ENCODE measurements around the gene IGFBP5.

Gene IGFBP5

GRCh38 chr2:216687111-216687510, 8.2 kb downstream of the IGFBP5 start:
- no peak for ATAC-seq

DNA sequence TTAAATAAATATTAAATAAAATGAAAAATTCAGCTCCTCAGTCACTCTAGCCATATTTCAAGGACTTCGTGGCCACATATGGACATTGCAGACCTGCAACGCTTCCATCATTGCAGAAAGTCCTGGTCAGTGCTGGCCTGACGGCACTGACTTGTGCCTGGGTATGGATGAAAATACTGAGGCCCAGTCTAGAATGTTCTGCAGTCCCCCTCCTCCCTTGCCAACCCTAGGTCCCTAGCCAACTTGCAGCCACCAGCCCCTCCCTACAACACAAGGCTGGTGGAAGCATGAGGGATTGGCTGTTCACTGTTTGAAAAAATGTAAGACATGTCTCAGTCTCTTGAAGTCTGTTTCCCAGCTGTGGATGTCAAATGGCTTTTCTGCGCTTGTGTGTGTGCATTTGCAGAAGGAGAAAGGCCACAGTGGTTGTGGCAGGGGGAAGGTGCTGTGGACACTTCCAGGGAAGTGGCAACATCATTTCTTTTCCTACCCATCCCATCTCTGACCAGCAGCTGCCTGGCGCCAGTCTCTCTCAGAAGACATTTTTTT, 9.9 kb downstream of the IGFBP5 start:
- no peak for ATAC-seq

GRCh38 chr2:216683846-216684245, 11.5 kb downstream of the IGFBP5 start:
- ATAC-seq, result no peak

DNA sequence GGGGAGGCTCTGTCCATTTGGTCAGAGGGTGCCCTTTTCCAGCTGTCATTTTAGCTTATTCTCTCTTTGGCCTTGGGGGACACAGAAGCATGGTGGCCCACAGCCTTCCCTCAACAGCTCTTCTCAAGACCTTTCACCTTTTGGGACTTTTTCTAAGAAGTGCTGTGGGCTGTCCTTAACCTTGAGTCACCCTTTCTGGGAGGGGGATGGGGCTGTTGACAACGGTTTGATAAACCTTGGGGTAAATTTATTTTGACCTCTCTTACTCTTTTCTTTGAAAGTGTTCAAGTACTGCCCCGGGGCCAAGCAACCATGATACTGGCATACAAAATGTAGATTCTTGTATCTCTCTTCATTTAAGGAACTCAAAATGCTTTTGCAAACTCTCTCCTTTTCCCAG, 13.7 kb downstream of the IGFBP5 start:
- ATAC-seq, result no peak

GRCh38 chr2:216680951-216681629, 14.3 kb downstream of the IGFBP5 start:
- no peak for ATAC-seq

GRCh38 chr2:216679658-216680024, 15.7 kb downstream of the IGFBP5 start:
- no peak for ATAC-seq

DNA sequence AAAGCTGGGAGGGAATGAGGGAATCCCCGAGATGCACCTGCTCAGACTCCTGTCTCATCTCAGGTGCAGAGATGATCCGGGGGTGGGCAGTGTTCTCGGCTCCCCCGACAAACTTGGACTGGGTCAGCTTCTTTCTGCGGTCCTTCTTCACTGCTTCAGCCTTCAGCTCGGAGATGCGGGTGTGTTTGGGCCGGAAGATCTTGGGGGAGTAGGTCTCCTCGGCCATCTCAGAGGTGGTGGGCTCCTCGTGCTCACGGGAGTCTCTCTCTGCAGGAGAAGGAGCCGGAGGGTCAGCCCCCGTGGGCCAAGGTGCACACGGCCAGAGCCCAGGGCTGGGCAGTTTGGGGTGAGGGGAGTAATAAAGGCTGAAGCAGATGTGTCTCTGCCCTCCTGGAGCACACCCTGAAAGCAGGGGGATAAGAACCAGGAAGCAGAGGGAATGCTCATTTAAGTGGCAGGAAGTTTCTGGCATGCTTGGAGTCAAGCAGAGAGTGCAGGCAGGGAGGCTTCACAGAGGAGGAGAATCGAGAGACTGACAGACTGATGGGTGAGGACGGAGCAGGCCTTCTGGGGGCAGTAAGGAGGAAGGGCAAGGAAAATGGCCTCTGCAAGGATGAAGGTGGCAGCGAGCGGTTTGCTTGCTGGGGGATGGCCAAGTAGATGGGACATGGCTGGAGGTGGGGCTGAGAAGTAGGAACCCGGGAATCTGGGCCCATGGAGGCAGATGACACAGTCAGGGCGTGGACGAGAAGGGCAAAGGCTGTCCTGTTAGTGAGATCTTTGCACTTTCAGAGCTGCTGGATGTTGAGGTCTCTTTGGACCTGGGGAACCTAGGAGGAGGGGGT, 16.3 kb downstream of the IGFBP5 start:
- no peak for ATAC-seq

GRCh38 chr2:216678098-216678465, 17.3 kb downstream of the IGFBP5 start:
- ATAC-seq, result no peak

- ATAC-seq, result no peak
These were observed 17.8 kb downstream of the IGFBP5 start for GRCh38 chr2:216677439-216678097.

DNA sequence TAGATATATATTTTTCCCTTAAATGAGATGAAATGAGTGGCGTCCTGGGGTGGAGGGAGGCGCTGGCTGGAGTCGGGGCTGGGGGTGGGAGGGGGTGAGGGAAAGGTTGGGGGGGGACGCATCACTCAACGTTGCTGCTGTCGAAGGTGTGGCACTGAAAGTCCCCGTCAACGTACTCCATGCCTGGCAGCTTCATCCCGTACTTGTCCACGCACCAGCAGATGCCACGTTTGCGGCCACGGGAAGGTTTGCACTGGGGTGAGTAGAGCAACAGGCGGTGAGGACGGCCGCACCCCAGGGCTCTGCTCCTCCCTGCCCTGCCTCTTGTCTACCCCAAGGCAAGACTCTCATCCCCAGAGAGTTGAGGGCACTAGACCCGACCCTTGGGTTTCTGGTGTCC, 18.7 kb downstream of the IGFBP5 start:
- no peak for ATAC-seq

GRCh38 chr2:216674376-216674775, 21.0 kb downstream of the IGFBP5 start:
- no peak for ATAC-seq

DNA sequence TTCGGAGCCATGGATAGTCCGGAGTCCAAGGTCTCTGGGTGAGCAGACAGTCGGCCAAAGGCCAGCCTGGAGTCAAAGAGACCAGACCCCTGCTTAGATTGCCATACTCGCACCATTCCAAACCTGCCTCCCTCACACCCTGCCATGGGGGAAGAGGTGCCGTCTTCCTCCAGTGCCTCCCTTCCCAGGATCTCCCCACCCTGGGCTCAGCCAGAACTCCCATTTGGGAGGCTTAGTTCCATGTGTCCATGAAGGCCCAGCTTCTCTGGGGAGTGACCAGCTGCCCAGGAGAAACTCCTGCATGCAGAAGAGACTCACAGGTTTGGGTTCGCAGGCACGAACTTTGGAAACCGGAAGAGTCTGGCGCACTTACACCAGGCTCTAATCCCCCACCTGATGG, 21.7 kb downstream of the IGFBP5 start:
- ATAC-seq, result no peak

DNA sequence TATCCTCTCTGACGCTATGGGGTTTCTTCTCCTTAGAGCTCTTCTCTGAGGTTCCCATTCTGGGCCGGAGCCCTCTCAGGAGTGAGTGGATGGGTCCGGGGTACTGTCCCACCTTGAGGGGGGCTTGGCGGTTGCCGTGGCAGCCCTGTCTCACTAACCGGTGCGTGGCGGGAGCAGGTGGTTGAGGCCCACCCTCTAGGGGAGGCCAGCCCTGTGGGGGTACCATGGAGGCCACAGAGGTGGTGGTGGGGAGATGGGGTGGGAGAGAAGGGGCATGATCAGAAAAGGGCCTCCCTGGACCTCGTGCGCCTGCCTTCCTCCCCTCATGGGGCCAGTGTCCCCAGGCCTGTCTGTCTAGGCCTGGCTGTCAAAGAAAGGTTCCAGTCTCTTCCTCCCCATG, 22.3 kb downstream of the IGFBP5 start:
- no peak for ATAC-seq

DNA sequence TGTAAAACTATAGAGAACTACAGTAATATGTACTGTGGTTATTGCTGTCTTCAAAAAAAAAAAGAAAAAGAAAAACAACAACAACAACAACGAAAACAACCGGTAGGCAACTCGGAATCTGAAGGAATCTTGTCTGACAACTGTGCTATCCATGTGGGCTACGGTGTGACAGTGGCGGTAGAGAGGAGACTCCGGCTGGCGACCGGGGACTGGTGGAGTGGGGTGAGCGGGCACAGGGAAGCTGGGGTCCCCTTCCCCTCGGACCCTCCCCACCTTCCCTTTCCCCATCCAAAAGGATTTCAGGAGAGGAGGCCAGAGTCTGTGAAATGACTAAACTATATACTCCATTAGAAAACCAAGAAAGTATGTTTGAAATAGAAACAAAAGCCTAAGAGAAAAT, 22.9 kb downstream of the IGFBP5 start:
- ATAC-seq, result no peak

DNA sequence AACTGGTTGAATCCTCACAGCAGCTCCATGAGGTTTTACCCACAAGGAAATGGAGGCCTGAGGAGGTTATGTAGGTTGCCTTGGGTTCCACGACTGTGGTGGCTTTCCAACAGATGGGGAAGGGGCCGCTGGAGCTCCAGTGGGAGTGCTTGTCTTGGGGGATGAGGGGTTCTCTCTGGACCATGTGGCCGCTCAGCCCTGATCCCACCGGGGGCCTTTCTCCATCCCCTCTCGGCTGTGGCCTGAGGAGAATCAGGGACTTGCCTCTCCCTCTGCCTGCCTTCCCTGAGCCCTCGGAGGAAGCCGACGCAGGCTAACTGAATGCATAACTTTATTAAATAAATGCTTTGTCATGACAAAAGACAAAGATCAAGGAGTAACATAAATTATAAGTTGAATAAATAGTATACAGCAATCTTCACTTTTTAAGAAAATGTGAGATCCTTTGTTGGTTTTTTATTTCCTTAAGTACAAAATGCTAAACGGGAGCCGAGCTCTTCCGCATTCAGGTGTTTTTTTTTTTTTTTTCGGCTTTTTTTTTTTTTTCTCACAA, 23.5 kb downstream of the IGFBP5 start:
- no peak for ATAC-seq

DNA sequence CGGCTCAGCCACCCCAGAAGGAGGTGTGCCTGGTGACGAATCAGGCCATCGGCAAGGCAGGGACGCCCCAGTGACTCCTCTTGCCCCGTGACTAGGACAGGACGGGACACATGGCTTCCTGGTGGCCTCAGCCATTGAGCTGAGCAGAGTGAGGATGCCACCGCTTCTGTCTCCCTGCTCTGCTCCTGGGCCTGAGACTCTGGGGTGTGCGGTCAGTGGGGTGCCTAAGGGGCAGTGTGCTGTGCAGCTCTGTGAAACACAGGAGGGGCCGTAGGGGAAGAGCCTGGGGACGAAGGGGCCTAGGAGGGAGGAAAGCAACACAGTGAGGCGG, 24.3 kb downstream of the IGFBP5 start:
- ATAC-seq, result no peak

GRCh38 chr2:216670266-216671080, 24.9 kb downstream of the IGFBP5 start:
- no peak for ATAC-seq

- peak; percentile 75 to 79 for ATAC-seq
These were observed 28.7 kb downstream of the IGFBP5 start for GRCh38 chr2:216666461-216667233.

DNA sequence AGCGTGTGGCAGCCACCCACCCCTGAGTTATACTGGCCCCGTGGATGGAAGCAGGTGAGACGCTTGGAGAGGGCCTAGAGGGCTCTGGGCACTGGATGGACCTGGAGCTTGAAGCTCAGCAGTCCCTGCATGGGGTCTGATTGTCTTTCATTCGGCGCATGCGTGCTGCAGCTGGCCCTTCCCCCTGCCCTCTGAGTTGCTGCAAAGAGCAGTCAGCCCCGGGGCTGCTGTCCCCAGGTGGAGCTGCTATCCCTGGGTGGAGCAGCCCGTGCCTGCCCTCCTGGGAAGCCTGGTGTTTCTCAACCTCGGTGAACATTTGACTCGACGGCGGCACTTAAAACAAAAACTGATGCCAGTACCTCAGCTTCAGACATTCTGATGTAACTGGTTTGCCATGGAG, 29.6 kb downstream of the IGFBP5 start:
- no peak for ATAC-seq

DNA sequence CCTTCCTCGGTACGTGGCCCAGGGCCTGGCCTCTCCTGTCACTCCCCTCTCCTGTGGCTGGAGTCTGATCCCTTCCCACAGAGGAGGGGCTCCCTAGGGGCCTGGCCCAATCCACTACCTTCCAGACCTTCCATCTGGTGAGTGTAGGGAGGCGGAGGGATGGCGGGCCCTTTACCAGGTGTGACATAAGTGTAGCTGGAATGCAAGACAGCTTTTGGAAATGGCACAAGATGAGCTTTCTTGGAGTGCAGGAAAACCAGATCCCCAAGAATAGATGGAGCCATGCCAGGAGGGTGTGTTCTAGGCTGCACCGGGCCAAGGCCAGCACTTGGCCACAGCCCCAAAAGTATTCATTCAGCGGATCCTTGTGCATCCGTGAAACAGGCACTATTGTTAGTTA, 30.1 kb downstream of the IGFBP5 start:
- ATAC-seq, result no peak

DNA sequence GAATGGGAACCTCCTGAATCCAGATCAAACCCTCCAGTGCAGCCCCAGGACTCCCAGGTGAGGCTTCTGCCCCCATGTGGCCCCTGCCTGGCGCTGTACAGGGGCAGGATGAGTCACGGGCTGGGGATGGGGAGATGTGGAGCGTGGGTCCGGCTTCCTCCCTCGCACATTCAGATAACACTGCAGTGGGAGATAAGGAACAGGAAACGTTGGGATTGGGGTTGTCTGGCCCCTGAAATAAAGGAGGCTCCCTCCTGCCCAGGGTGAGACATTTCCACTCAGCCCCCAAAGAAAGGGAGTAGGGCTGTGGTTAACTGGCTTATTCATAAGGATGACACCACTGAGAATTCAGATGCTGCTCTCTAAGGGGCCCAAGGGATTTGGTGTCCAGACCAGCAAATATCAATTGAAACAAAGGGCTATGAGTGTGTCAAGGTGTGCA, 30.7 kb downstream of the IGFBP5 start:
- no peak for ATAC-seq

DNA sequence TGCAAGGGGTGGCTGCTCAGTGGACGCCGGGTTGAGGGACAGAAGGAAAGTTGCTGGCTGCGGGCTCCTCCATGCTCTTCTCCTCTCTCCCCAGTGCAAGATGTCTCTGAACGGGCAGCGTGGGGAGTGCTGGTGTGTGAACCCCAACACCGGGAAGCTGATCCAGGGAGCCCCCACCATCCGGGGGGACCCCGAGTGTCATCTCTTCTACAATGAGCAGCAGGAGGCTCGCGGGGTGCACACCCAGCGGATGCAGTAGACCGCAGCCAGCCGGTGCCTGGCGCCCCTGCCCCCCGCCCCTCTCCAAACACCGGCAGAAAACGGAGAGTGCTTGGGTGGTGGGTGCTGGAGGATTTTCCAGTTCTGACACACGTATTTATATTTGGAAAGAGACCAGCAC, 31.5 kb downstream of the IGFBP5 start:
- no peak for ATAC-seq
